ENCODE measurements around the gene ZNF608.
A peak's percentile ranks its signal among the peaks of the same experiment; 100 is the strongest.

Gene ZNF608

DNA sequence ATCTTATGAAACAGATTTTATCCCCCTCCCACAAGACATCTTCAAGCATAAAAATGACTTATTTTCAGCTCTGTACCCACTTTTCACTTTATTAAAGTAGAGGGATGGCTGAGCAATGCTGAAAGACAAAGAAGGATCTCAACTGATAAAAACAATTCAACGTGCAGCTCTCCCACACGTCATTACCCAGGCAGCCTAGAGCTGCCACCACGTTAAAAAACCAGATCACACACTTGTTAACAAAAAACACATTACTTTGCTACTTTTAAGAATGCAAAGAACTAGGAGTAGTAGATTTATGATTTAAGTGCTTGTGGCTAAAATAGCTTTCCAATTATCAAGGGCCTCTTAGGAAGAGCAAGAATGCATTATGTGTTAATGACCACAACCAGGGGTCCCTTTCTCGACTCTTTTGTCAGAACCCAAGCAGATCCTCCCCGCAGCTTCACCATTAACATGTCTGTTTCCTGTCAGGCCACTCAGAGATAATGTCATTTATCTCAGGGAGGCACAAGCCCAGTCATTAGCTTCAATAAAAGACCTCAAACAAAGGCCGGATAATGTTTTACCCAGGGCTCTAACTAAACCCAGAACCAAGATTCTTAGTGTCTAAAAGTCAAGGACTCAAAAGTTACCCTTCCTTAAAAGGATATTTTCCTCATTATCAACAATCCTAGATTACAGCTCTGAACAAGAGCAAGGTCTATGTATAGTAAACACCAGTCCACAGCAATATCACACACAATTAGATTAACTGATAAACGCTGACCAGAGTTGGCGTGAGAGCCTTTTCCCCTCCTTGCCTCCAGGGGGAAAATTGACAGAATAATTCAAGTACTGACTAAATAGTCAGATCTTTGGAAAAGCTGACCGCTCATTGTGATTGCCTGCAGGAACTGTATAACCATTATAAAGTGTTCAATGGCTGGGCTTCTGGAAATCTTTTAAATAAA, 7.5 kb downstream of the ZNF608 start:
- DNase-seq = peak; percentile 49

GRCh38 chr5:124737651-124738050, 8.8 kb downstream of the ZNF608 start:
- DNase-seq = no peak

DNA sequence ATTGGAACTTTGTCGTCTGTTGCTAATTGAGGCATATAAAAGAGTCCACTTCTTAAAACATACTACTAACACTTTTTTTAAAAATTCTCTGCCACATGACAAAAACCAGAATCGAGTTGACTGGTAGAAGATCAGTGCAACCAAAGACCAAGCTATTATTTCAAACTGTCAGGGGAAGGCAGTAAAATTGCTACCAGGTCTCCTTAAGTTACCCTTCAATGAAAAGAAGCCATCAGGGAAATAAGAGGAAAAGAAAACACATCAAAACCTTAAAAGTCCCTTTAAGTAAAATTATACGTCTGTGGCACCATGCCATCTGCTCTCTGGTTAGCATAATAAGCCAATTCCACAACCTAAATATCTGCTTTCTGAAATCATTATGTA, 9.6 kb downstream of the ZNF608 start:
- DNase-seq = peak; percentile 12

GRCh38 chr5:124736082-124736804, 10.2 kb downstream of the ZNF608 start:
- peak; percentile 91 for DNase-seq

DNA sequence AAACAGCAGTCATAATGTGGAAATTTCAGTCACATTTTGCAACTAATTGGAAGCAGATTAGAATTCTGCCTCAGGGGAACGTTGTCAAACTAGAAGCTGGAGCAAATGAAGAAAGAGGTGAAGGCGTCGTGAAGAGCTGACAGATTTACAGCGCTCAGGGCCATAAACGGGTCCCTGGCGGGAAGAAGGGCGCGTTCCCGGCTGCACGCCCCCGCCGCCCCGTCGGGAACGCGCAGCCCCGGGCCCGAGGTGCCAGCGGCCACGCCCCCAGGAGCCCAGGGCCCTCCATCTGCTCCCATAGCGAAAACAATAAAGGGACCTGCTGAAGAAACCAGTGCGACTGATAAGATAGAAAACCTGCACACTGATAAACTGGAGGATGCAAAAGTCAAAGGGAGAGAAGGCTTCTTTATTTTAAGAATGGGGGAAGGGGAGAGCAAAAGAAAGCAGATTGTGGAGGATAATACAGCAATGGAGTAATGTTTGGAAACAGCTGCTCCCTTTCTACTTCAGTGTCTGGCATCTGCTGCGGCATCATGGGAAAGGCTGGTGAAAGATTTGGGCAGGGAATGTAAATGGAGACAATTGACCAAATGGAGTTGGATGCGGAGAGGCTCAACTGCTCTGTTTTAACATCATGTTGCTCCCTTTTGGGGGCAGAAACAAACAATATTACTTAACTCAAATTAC, 11.1 kb downstream of the ZNF608 start:
- DNase-seq = peak; percentile 87

- DNase-seq = no peak
These were observed 11.8 kb downstream of the ZNF608 start for GRCh38 chr5:124734574-124735168.

- DNase-seq = no peak
These were observed 13.1 kb downstream of the ZNF608 start for GRCh38 chr5:124733329-124733650.

- no peak for DNase-seq
These were observed 13.8 kb downstream of the ZNF608 start for GRCh38 chr5:124732428-124733328.

- DNase-seq = no peak
These were observed 16.1 kb downstream of the ZNF608 start for GRCh38 chr5:124730381-124730780.

DNA sequence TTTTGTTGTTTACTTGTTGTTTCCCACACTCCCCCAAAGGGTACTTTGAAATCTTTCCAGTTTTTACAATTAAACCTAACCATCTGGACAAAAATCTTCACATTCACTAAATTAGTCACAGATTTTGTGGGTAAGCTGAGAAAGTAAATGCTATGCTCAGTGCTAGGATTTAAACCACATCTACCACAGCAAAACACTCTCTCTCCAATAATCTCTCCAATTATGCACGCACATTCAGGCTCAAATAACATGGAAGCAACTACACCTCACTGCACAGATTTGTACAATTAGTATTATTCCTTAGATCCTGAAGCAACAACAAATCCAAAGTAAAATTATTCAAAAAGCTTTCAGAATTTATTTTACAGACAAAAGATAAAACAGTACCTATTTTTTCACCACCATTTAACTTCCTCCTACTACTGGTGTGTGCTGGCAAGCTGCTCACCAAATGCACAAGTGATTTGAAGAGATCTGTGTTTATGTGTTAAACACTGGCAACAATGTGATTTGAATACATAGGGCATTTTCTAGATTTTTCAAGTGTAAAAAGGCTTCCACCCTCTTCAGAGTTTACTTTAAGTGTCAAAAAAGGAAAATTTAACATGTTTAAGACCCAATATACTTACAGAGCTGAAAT, 16.6 kb downstream of the ZNF608 start:
- DNase-seq = peak; percentile 80

GRCh38 chr5:124728968-124729332, 17.5 kb downstream of the ZNF608 start:
- DNase-seq = no peak

DNA sequence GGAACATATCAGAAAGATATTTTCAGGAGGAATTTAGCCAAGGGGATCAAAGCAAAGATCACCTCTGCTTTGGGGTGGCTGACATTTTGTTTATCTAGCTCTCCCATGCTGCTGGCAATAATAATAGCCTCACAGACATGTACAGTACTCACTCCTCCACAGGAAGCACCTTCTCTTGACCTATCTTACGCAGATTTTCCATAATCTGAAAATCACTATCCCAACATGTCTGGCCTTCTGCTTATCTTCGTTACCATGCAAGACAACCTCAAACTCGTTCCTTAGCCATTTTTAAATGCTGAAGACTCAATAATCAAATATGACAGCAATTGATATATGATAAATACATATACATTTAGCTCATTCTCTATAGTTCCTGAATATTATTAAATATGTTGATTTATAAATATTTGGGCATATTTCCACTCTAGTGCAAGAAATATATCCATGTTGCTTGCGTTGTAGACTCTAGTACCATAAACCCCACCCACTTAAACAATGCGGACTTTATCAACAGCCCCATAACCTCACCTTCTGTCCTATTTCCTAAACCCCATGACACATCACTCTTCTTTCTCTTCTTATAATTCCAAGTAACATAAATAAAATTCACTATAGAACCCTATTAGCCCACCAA, 18.0 kb downstream of the ZNF608 start:
- DNase-seq = no peak

GRCh38 chr5:124726631-124727362, 19.6 kb downstream of the ZNF608 start:
- DNase-seq = no peak

GRCh38 chr5:124725622-124726258, 20.7 kb downstream of the ZNF608 start:
- no peak for DNase-seq

- no peak for DNase-seq
These were observed 21.4 kb downstream of the ZNF608 start for GRCh38 chr5:124725040-124725434.

DNA sequence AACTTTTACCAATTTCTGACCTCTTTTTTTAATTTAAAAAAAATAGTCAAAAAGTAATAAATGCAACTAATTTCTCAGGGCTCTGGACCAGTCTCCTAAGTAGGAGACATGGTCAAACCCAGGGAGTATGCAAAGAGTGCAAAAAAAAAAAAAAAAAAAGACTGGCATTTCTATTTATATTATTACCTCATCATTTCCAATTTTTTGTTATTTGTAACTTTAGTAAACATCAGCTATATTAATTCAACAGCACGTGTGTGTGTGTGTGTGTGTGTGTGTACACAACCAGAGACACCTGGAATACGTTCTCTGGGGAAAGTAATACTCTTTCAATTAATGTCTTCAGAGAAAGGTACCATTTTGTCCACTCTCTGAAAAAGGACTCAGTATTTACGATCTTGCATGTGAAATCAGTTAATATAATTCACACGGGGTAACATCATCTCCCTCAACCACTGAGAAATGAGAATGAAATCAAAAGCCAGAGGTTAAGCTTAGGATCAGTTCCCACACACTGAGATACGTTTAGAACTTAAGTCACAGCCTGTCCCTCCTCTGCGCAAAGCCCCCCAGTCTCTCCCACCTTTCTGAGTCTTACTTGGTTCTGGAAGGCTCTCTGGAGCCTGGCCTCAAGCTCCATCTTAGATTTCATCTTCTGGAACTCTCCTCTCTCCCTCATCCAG, 21.9 kb downstream of the ZNF608 start:
- DNase-seq = no peak

GRCh38 chr5:124721229-124721735, 25.2 kb downstream of the ZNF608 start:
- no peak for DNase-seq

GRCh38 chr5:124720593-124720992, 25.8 kb downstream of the ZNF608 start:
- DNase-seq = no peak

Measured in fibroblast of skin of scalp (primary cell).